ENCODE measurements around the gene DGKQ. TPM values are rescaled to one million over a fixed set of nuclear protein-coding genes. Genes with fewer than 3 reads are reported as not detected.

DGKQ gene
- total and polyA plus RNA-seq, 2 of the 13 experiments (the other 11 are each of a cell fraction or from before 2014, with no cell fraction given) = 4.5 to 7.2 TPM

- TF ChIP-seq ZNF772 (CRISPR knock-in tag; IDR thresholded peaks at IDR 0.05) (no peak), MEIS1 (CRISPR knock-in tag; IDR thresholded peaks at IDR 0.05; ENCODE audit: borderline replicate concordance) (no peak), TARDBP (CRISPR knock-in tag; IDR thresholded peaks at IDR 0.05) (no peak), POGK (CRISPR knock-in tag; conservative IDR thresholded peaks at IDR 0.05) (no peak), ATF6 (CRISPR knock-in tag; conservative IDR thresholded peaks at IDR 0.05) (no peak), PRDM10 (CRISPR knock-in tag; IDR thresholded peaks at IDR 0.05; ENCODE audit: low read depth) (no peak), POLR2G (IDR thresholded peaks at IDR 0.05; ENCODE audit: low read depth, low read length) (no peak; the same call in 1 of the 2 replicates), ZBTB39 (CRISPR knock-in tag; IDR thresholded peaks at IDR 0.05) (no peak), SAP130 (CRISPR knock-in tag; IDR thresholded peaks at IDR 0.05; ENCODE audit: low read depth) (peak; percentile 29; the same call in 1 of the 2 replicates), SNAPC2 (CRISPR knock-in tag; IDR thresholded peaks at IDR 0.05) (no peak), HNRNPK (IDR thresholded peaks at IDR 0.05; ENCODE audit: low read depth, low read length, poor library complexity, severe bottlenecking) (peak; percentile 52), SMAD3 (CRISPR knock-in tag; IDR thresholded peaks at IDR 0.05) (no peak), HNF4G (IDR thresholded peaks at IDR 0.05; ENCODE audit: borderline replicate concordance, low read depth, low read length) (no peak), HNF4G (CRISPR knock-in tag; IDR thresholded peaks at IDR 0.05; ENCODE audit: borderline replicate concordance, low read depth) (no peak), TBX3 (IDR thresholded peaks at IDR 0.05; ENCODE audit: borderline replicate concordance) (no peak), SIX4 (CRISPR knock-in tag; IDR thresholded peaks at IDR 0.05) (no peak), ZNF326 (CRISPR knock-in tag; IDR thresholded peaks at IDR 0.05; ENCODE audit: borderline replicate concordance) (no peak), ZSCAN9 (CRISPR knock-in tag; IDR thresholded peaks at IDR 0.05; ENCODE audit: borderline replicate concordance) (no peak), DMTF1 (CRISPR knock-in tag; IDR thresholded peaks at IDR 0.05) (no peak)
Observed at GRCh38 chr4:1015179-1015578, 41.8 kb upstream of the DGKQ start (continued).
